ENCODE results near the gene PLXNA2.

Gene PLXNA2

DNA sequence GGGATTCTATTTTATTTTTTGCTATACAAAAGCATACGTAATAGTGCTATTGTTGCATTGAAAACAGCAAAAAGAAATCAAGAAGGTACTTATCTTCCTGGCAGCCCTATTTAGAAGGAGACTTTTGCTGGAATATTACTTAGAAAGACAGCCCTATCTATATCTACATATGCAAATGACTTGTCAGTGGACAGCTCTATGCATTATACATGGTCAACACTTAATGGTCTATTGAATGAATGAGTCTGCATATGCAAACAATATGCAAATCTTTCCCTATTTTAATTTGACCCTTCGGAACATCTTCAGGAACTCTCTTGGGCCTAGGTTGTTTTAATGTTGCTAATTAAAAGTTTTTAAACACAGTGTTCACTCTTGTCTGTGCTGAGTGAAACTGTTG lies 110.8 kb downstream of the PLXNA2 start:
- H3K4me3 Mint-ChIP-seq, result no peak overlapping the region
- peaks cover 95% of the 10 kb centered on the region for H3K4me1 Mint-ChIP-seq
- no peaks in the 10 kb centered on the region for H3K36me3 Mint-ChIP-seq (ENCODE audit: low read depth)
- TF ChIP-seq, protein P1, sequence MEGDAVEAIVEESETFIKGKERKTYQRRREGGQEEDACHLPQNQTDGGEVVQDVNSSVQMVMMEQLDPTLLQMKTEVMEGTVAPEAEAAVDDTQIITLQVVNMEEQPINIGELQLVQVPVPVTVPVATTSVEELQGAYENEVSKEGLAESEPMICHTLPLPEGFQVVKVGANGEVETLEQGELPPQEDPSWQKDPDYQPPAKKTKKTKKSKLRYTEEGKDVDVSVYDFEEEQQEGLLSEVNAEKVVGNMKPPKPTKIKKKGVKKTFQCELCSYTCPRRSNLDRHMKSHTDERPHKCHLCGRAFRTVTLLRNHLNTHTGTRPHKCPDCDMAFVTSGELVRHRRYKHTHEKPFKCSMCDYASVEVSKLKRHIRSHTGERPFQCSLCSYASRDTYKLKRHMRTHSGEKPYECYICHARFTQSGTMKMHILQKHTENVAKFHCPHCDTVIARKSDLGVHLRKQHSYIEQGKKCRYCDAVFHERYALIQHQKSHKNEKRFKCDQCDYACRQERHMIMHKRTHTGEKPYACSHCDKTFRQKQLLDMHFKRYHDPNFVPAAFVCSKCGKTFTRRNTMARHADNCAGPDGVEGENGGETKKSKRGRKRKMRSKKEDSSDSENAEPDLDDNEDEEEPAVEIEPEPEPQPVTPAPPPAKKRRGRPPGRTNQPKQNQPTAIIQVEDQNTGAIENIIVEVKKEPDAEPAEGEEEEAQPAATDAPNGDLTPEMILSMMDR (IDR thresholded peaks at IDR 0.05; ENCODE audit: unreplicated experiment in 3 of 3), result no peak
- peak overlapping the region in 1 of 3 experiments; percentile 54 for H3K27ac Mint-ChIP-seq
- no peaks in the 10 kb centered on the region for H3K9me3 Mint-ChIP-seq
- H3K27me3 Mint-ChIP-seq (ENCODE audit: low read depth), result peaks cover 22% of the 10 kb centered on the region

- Mint-ChIP-seq H3K4me3 (no peak overlapping the region), H3K27me3 (ENCODE audit: low read depth) (peaks cover 29% of the 10 kb centered on the region)
Observed at GRCh38 chr1:208132287-208132882, 111.8 kb downstream of the PLXNA2 start.

DNA sequence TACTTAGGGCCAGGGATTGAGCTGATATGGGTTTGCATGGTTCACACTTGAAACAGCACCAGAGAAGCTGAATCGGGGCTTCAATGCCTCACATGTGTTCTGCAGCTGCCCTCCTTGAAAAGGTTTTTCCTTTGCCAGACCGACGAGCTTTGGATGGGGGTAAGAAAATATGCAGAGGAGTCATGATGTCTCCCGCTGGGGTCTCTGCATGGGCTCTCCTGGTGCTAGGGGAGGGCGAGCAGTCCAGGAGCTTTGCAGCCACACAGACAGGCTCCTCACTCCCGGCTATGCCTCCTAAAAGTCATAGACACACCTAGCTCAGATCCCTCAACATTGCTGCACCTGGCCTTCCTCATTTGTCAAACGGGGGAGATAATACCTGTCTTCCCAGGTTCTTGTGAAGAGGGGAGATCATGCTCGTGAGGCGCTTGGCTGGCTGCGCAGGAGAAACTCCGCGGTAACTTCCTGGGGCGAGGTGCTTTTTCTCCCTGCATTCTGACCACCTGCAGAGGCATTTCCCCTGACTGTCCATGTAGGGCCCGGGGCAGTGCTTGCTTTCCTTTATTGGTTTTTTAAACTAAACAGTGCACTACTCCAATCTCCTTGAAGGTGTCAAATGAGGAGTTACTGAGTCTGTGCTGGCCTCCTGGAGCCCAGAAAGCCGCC lies 112.4 kb downstream of the PLXNA2 start:
- peaks cover 32% of the 10 kb centered on the region for H3K27me3 Mint-ChIP-seq (ENCODE audit: low read depth)
- peaks cover 95% of the 10 kb centered on the region for H3K4me1 Mint-ChIP-seq
- no peaks in the 10 kb centered on the region for H3K36me3 Mint-ChIP-seq (ENCODE audit: low read depth)
- H3K4me3 Mint-ChIP-seq, result peak overlapping the region in 2 of 3 experiments; percentile 13 to 15
- TF ChIP-seq, protein P1 (IDR thresholded peaks at IDR 0.05; ENCODE audit: unreplicated experiment in 3 of 3), result no peak
- no peaks in the 10 kb centered on the region for H3K9me3 Mint-ChIP-seq
- H3K27ac Mint-ChIP-seq, result peak overlapping the region in 2 of 3 experiments; percentile 62 to 65

More at GRCh38 chr1:208132287-208132882, 111.8 kb downstream of the PLXNA2 start:
- no peaks in the 10 kb centered on the region for H3K9me3 Mint-ChIP-seq
- peak overlapping the region in 2 of 3 experiments; percentile 62 to 65 for H3K27ac Mint-ChIP-seq
- H3K4me1 Mint-ChIP-seq, result peaks cover 95% of the 10 kb centered on the region
- no peaks in the 10 kb centered on the region for H3K36me3 Mint-ChIP-seq (ENCODE audit: low read depth)
- TF ChIP-seq, protein P1 (IDR thresholded peaks at IDR 0.05; ENCODE audit: unreplicated experiment in 3 of 3), result peak; percentile 73 to 83 (median 76)

GRCh38 chr1:208129487-208129886 lies 114.7 kb downstream of the PLXNA2 start:
- Mint-ChIP-seq H3K27me3 (ENCODE audit: low read depth) (peaks cover 40% of the 10 kb centered on the region), H3K4me1 (peaks cover 83% of the 10 kb centered on the region), H3K36me3 (ENCODE audit: low read depth) (no peaks in the 10 kb centered on the region), H3K9me3 (no peaks in the 10 kb centered on the region), H3K4me3 (no peak overlapping the region), H3K27ac (peak overlapping the region in 1 of 3 experiments; percentile 82)
- TF ChIP-seq, protein P1 (IDR thresholded peaks at IDR 0.05; ENCODE audit: unreplicated experiment in 3 of 3), result no peak

DNA sequence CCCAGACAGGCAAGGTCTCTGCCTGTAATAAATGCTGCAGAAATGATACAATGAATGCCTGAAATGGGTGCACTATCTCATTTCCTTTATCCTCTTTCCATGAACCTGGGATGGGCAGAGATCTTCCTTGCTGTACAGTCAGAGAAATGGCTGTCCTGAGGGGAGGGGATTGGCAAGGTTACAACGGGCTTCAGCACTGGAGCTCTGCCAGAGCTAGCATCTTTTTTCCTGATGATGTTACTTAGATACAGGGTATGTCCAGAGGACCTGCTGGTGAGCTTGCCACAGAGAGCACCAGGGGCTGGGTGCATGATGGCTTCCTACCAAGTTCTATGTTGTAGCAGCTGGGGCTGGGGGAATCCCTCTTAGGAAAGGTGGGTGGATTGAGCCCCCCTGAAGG lies 115.1 kb downstream of the PLXNA2 start:
- TF ChIP-seq, protein P1 (IDR thresholded peaks at IDR 0.05; ENCODE audit: unreplicated experiment in 3 of 3), result no peak
- Mint-ChIP-seq H3K4me1 (peaks cover 80% of the 10 kb centered on the region), H3K4me3 (no peak overlapping the region)

More for the DNA sequence above, 115.1 kb downstream of the PLXNA2 start:
- peaks cover 40% of the 10 kb centered on the region for H3K27me3 Mint-ChIP-seq (ENCODE audit: low read depth)
- H3K9me3 Mint-ChIP-seq, result no peaks in the 10 kb centered on the region
- H3K27ac Mint-ChIP-seq, result peak overlapping the region in 2 of 3 experiments; percentile 18 to 82
- no peaks in the 10 kb centered on the region for H3K36me3 Mint-ChIP-seq (ENCODE audit: low read depth)

Data from nephron (organoid).